Cerebellar cortex (tissue), 1 donor: ENCODE data around the gene POLG.
"Not testable (repeated sequence)": the region's sequence is repeated elsewhere in the genome, so short reads cannot be mapped to it uniquely, and the experiment has no call there.

Experiments
- DNase-seq: peaks from one replicate; pipeline ENCODE4 v3.0.0-alpha.2; 2015; ENCODE audit warnings: low spot score

POLG gene

DNA sequence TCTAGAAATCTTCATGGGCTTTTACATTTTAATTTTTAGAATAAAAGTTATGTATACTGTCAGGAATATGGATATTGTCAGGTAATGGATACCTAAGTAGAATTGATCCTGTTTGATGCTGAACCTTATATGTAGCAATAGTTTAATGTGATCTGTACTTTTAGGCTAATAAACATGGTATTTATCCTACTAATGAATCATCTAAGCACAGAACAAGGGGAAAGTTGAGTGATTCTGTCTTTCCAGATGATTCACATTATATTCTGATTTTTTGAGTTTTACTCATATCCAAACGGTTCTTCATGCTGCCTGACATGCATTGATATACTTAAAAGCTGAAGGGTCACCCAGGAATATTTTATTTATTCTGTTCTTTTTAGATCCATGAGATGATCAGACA, 56.3 kb downstream of the POLG start:
- DNase-seq: no peak

DNA sequence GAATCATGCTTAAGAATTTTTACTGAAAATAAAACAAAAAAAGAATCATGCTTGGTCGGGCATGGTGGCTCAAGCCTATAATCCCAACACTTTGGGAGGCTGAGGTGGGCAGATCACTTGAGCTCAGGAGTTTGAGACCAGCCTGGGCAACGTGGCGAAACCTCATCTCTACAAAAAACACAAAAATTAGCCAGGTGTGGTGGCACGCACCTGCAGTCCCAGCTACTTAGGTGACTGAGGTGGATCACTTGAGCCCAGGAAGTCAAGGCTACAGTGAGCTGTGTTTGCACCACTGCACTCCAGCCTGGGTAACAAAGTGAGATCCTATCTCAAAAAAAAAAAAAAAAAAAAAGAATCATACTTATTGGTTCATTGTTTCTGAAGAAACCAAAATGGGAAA, 57.3 kb downstream of the POLG start:
- DNase-seq: not testable (repeated sequence)
